GM12865 (cell line): Measurements from ENCODE around the gene PPFIBP2.

Experiments used
- DNase-seq: peaks from one replicate; pipeline ENCODE4 v3.0.0; 2010; ENCODE audit warnings: low read depth
- H3K4me3 ChIP-seq: 2 replicates; pipeline ENCODE4 v1.5.1; 2011; ENCODE audit warnings: mild to moderate bottlenecking, low read depth, low read length, control low read depth
- TF ChIP-seq, protein P1 (sequence below): IDR thresholded peaks from 2 replicates; pipeline ENCODE4 v1.5.1; 2011; ENCODE audit warnings: low read length, control low read depth, low read depth, inconsistent platforms; ENCODE audit not compliant: insufficient read depth; ENCODE audit errors: missing control alignments

The PPFIBP2 gene

DNA sequence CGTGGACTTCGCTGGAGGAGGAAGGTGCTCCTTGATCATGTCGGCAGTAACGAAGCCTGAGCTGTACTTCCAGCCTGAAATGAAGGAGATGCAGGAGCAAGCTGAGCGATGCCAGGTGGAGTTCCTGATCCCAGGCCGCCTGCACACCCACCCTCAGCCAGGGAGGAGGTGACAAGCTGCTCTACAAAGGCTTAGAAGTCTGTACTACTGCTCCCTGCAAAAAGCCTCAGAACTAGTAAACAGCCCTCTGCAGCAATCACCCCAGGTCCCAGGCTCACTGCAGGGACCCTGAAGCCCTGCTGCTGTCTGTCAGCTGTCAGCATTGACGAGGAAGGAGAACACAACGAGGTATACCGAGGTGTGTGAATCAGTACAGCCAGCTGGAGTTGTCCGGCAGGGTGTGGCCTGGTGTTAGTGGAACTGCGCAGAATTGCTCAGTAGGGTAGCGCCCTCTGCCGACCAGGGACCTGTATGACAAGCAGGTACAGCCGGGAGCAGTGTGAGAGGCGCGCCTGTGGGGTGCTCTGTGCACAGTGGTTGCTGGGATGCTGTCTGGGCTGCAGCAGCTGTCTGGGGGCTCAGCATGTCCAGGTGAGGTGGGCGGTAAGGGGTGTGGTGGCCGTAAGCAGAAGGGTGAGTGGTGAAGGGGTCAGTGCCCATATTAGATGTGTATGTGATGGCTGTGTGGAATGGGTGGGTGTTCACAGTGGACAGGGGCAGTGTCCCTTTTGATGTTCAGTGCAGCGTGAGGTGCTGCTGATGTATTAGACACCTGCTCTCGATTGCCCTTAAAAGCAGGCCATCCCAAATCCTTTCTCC lies 151.9 kb downstream of the PPFIBP2 start:
- TF ChIP-seq, protein P1, sequence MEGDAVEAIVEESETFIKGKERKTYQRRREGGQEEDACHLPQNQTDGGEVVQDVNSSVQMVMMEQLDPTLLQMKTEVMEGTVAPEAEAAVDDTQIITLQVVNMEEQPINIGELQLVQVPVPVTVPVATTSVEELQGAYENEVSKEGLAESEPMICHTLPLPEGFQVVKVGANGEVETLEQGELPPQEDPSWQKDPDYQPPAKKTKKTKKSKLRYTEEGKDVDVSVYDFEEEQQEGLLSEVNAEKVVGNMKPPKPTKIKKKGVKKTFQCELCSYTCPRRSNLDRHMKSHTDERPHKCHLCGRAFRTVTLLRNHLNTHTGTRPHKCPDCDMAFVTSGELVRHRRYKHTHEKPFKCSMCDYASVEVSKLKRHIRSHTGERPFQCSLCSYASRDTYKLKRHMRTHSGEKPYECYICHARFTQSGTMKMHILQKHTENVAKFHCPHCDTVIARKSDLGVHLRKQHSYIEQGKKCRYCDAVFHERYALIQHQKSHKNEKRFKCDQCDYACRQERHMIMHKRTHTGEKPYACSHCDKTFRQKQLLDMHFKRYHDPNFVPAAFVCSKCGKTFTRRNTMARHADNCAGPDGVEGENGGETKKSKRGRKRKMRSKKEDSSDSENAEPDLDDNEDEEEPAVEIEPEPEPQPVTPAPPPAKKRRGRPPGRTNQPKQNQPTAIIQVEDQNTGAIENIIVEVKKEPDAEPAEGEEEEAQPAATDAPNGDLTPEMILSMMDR = peak; percentile 96
- H3K4me3 ChIP-seq = no peak overlapping the region
- peak; percentile 91 for DNase-seq

DNA sequence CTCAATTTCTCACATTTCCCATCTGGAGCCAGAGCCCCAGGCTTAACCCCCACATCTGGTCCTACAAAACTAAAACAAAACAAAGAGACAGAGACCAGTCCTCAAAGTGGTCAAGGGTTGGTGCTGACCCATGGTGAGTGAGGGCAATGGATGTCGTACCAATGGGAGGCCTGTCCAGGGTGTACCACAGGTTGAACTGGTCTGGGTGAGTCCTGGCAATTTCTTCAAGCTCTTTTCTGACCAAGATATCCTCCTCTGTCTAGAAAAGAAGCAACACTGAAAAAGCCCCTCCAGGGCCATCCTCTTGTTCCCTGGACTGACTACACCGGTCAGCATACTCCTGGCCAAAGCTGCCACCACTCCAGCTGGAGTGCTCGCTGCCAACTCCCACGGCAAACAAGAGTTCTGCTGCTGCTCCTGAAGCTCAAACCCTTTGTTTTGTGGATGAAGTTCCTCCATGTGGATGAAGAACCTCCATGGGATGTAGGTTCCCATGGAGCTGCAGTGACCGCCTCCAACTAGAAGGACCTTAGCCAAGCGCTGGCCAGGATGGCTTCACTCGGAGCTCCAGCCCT lies 152.6 kb downstream of the PPFIBP2 start:
- H3K4me3 ChIP-seq = no peak overlapping the region
- TF ChIP-seq, protein P1 = no peak
- no peak for DNase-seq

DNA sequence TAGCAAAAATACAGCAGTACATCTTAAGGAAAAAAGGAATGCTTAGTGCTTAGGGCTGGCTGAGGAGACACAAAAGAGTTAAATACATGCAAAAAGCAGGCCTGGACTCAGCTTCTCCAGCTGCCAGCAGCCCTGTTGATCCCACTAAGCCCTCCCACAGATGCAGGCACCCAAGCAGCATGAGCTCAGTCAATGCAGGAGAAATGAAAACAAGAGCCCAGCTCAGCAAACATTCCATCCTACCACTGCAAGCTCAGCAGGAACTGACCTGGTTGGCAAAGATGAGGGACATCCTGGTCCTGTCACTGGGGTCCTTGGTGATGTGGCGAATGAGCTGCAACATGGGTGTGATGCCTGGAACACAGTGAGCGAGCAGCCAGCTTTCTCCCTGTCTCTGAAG lies 153.7 kb downstream of the PPFIBP2 start:
- TF ChIP-seq, protein P1 = no peak
- DNase-seq = no peak
- H3K4me3 ChIP-seq = no peak overlapping the region

DNA sequence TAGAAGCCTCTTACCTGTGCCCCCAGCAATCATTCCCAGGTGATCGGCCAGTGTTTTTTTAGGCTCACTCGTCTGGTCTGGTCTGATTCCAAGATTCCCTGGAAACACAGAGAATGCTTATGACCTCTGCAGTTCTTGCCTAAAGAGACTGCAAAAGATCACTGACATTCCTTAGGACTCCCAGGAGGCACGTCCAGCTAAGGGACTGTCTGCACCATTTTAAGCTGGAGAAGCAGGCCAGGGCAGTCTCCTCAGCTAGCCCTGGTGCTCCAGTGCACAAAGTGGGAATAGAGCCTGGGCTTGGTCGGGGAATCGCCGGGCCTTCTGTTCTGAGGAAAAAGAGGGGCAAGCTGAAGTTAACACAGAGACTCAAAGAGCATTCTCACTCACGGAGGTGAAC lies 154.7 kb downstream of the PPFIBP2 start:
- TF ChIP-seq, protein P1 = no peak
- no peak overlapping the region for H3K4me3 ChIP-seq
- DNase-seq = no peak

DNA sequence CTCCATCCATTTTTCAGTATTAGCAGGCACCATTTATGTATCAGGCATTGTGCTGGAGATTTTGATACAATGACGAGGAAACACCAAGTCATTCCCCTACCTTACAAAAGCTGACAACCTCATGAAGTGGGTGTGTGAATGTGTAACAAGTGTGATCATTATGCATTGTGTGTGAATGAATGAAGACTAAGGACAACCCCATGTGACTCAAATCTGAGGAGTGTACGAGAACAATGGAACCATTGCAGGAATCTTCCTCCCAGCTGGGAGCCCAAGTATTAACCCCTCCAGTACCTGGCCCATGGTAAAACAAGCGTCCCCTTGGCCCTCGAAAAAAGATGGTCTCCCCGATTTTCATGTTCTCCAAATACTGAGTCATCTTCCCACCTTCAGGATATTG lies 155.1 kb downstream of the PPFIBP2 start:
- no peak for DNase-seq
- H3K4me3 ChIP-seq = no peak overlapping the region
- TF ChIP-seq, protein P1 = no peak

- TF ChIP-seq, protein P1 = no peak
- DNase-seq = no peak
- H3K4me3 ChIP-seq = no peak overlapping the region
Observed at GRCh38 chr11:7670641-7671040, 156.8 kb downstream of the PPFIBP2 start.
